Mesodermal cell (in vitro differentiated cells): ENCODE measurements around the gene ARHGEF11.
A peak's percentile ranks its signal among the peaks of the same experiment; 100 is the strongest.

Source experiments
- H3K27ac ChIP-seq: 2 replicates; pipeline ENCODE4 v1.7.0; 2013; ENCODE audit warnings: mild to moderate bottlenecking, low read depth, low read length, moderate library complexity; ENCODE audit not compliant: severe bottlenecking
- H3K36me3 ChIP-seq: 2 replicates; pipeline ENCODE4 v1.7.1; 2013; ENCODE audit warnings: mild to moderate bottlenecking, low read length, moderate library complexity; ENCODE audit not compliant: control insufficient read depth, insufficient read depth
- H3K4me1 ChIP-seq: one replicate; pipeline ENCODE4 v1.7.1; 2013; ENCODE audit warnings: mild to moderate bottlenecking, low read length; ENCODE audit not compliant: insufficient read depth, control insufficient read depth, poor library complexity, severe bottlenecking
- H3K4me3 ChIP-seq: 2 replicates; pipeline ENCODE4 v1.7.0; 2013; ENCODE audit warnings: low read length, control low read depth, mild to moderate bottlenecking; ENCODE audit not compliant: insufficient read depth, poor library complexity, severe bottlenecking; ENCODE audit errors: extremely low read depth
- H3K9me3 ChIP-seq: 2 replicates; pipeline ENCODE4 v1.7.1; 2013; ENCODE audit warnings: mild to moderate bottlenecking, low read length, moderate library complexity; ENCODE audit not compliant: control insufficient read depth
- WGBS, 2 experiments: methylation state at CpG; one replicate each; pipeline ENCODE4 v1.1.5; 2013; ENCODE audit warnings: missing lambda C conversion rate in 2 of 2; ENCODE audit not compliant: insufficient coverage in 2 of 2; 5-methylcytosine and 5-hydroxymethylcytosine counted together

The ARHGEF11 gene

GRCh38 chr1:157004327-157004726 is 41.2 kb downstream of the ARHGEF11 start:
- peak overlapping the region; percentile 88 for H3K27ac ChIP-seq
- H3K36me3 ChIP-seq = no peaks in the 10 kb centered on the region
- no peak overlapping the region for H3K4me3 ChIP-seq
- peaks cover 65% of the 10 kb centered on the region for H3K4me1 ChIP-seq
- H3K9me3 ChIP-seq = no peaks in the 10 kb centered on the region
- WGBS, 2 experiments = 67 to 90% methylated on average over 1 to 2 of the region's 4 CpGs

- Histone ChIP-seq H3K36me3 (no peaks in the 10 kb centered on the region), H3K9me3 (no peaks in the 10 kb centered on the region), H3K4me1 (peaks cover 55% of the 10 kb centered on the region), H3K4me3 (no peak overlapping the region), H3K27ac (no peak overlapping the region)
- 75 to 100% methylated on average over 1 of the region's 1 CpG for WGBS, 2 experiments
Observed at GRCh38 chr1:157001304-157001703, 44.2 kb downstream of the ARHGEF11 start.

- WGBS, 2 experiments = 88 to 96% methylated on average over 4 of the region's 5 CpGs
- no peak overlapping the region for H3K4me3 ChIP-seq
- H3K27ac ChIP-seq = no peak overlapping the region
- H3K9me3 ChIP-seq = no peaks in the 10 kb centered on the region
- no peaks in the 10 kb centered on the region for H3K36me3 ChIP-seq
- peaks cover 53% of the 10 kb centered on the region for H3K4me1 ChIP-seq
Observed at GRCh38 chr1:157000686-157001085, 44.9 kb downstream of the ARHGEF11 start.

GRCh38 chr1:156999596-157000320 is 45.8 kb downstream of the ARHGEF11 start:
- WGBS, 2 experiments = 94 to 100% methylated on average over 5 of the region's 9 CpGs
- Histone ChIP-seq H3K9me3 (no peaks in the 10 kb centered on the region), H3K4me3 (no peak overlapping the region), H3K36me3 (no peaks in the 10 kb centered on the region), H3K27ac (no peak overlapping the region), H3K4me1 (peaks cover 45% of the 10 kb centered on the region)

- 90 to 98% methylated on average over 1 to 3 of the region's 7 CpGs for WGBS, 2 experiments
- Histone ChIP-seq H3K4me3 (no peak overlapping the region), H3K36me3 (no peaks in the 10 kb centered on the region), H3K27ac (peak overlapping the region; percentile 36), H3K4me1 (peaks cover 37% of the 10 kb centered on the region), H3K9me3 (no peaks in the 10 kb centered on the region)
Observed at GRCh38 chr1:156998840-156999500, 46.6 kb downstream of the ARHGEF11 start.

- H3K36me3 ChIP-seq = no peaks in the 10 kb centered on the region
- H3K4me3 ChIP-seq = no peak overlapping the region
- no peak overlapping the region for H3K27ac ChIP-seq
- no peaks in the 10 kb centered on the region for H3K9me3 ChIP-seq
- 100% methylated on average over 1 of the region's 3 CpGs; no CpG with 5 or more reads in 1 of the 2 experiments for WGBS, 2 experiments
- peaks cover 32% of the 10 kb centered on the region for H3K4me1 ChIP-seq
Observed at GRCh38 chr1:156998301-156998700, 47.2 kb downstream of the ARHGEF11 start.

- Histone ChIP-seq H3K9me3 (no peaks in the 10 kb centered on the region), H3K36me3 (peaks cover 8% of the 10 kb centered on the region), H3K4me1 (peaks cover 6% of the 10 kb centered on the region), H3K27ac (no peak overlapping the region), H3K4me3 (no peak overlapping the region)
- 86 to 93% methylated on average over 1 to 2 of the region's 5 CpGs for WGBS, 2 experiments
Observed at GRCh38 chr1:156995412-156995811, 50.1 kb downstream of the ARHGEF11 start.

GRCh38 chr1:156994277-156994676 is 51.3 kb downstream of the ARHGEF11 start:
- no peaks in the 10 kb centered on the region for H3K9me3 ChIP-seq
- peaks cover 5% of the 10 kb centered on the region for H3K4me1 ChIP-seq
- no peak overlapping the region for H3K4me3 ChIP-seq
- H3K27ac ChIP-seq = no peak overlapping the region
- H3K36me3 ChIP-seq = peaks cover 8% of the 10 kb centered on the region
- WGBS, 2 experiments = 82 to 100% methylated on average over 1 to 2 of the region's 2 CpGs

GRCh38 chr1:156993426-156994147 is 52.0 kb downstream of the ARHGEF11 start:
- Histone ChIP-seq H3K9me3 (no peaks in the 10 kb centered on the region), H3K27ac (no peak overlapping the region), H3K4me1 (peaks cover 5% of the 10 kb centered on the region), H3K36me3 (peaks cover 8% of the 10 kb centered on the region), H3K4me3 (no peak overlapping the region)
- WGBS, 2 experiments = 95 to 97% methylated on average over 3 to 6 of the region's 6 CpGs

- Histone ChIP-seq H3K27ac (no peak overlapping the region), H3K9me3 (no peaks in the 10 kb centered on the region), H3K4me3 (no peak overlapping the region), H3K4me1 (peaks cover 4% of the 10 kb centered on the region), H3K36me3 (peaks cover 8% of the 10 kb centered on the region)
- 80 to 85% methylated on average over 1 to 6 of the region's 7 CpGs for WGBS, 2 experiments
Observed at GRCh38 chr1:156992215-156992614, 53.3 kb downstream of the ARHGEF11 start.
